Mucosa of rectum (tissue), 2 donors: ENCODE measurements around the gene DHH.

Experiments
- H3K27ac ChIP-seq, 2 donors: one replicate each; pipeline ENCODE4 v1.7.0; 2013; ENCODE audit warnings: inconsistent platforms in 2 of 2, low read depth in 2 of 2, low read length in 2 of 2
- H3K27me3 ChIP-seq, 2 donors: one replicate each; pipeline ENCODE4 v1.7.0; 2013; ENCODE audit warnings: low read length in 2 of 2; ENCODE audit not compliant: control insufficient read depth in 2 of 2, insufficient read depth in 2 of 2
- H3K36me3 ChIP-seq, 2 donors: one replicate each; pipeline ENCODE4 v1.7.0; 2013; ENCODE audit warnings: low read length in 2 of 2; ENCODE audit not compliant: control insufficient read depth in 2 of 2, insufficient read depth in 2 of 2
- H3K4me1 ChIP-seq, 2 donors: one replicate each; pipeline ENCODE4 v1.7.0; 2013; ENCODE audit warnings: low read length in 2 of 2, mild to moderate bottlenecking in 1 of 2; ENCODE audit not compliant: control insufficient read depth in 2 of 2, insufficient read depth in 2 of 2
- H3K4me3 ChIP-seq, 2 donors: one replicate each; pipeline ENCODE4 v1.7.0; 2013; ENCODE audit warnings: low read length in 2 of 2
- H3K9ac ChIP-seq, 2 donors: one replicate each; pipeline ENCODE4 v1.7.0; 2013; ENCODE audit warnings: low read length in 2 of 2, low read depth in 1 of 2, mild to moderate bottlenecking in 1 of 2
- H3K9me3 ChIP-seq, 2 donors: one replicate each; pipeline ENCODE4 v1.7.0; 2013; ENCODE audit warnings: low read length in 2 of 2; ENCODE audit not compliant: control insufficient read depth in 2 of 2
- donor health status: healthy.
- donor health status: Normal muscosa, but diverticular disease.

DHH gene

GRCh38 chr12:49092086-49092815, 2.4 kb downstream of the DHH start:
- Histone ChIP-seq H3K9me3 (no peaks in the 10 kb centered on the region), H3K27me3 (peaks cover 49 to 62% of the 10 kb centered on the region in 2 donors), H3K9ac (no peak overlapping the region), H3K4me3 (no peak overlapping the region), H3K36me3 (peaks cover 4 to 6% of the 10 kb centered on the region in 2 donors), H3K27ac (no peak overlapping the region), H3K4me1 (peaks cover 15 to 17% of the 10 kb centered on the region in 2 donors)

- peaks cover 15 to 17% of the 10 kb centered on the region in 2 donors for H3K4me1 ChIP-seq
- no peaks in the 10 kb centered on the region for H3K9me3 ChIP-seq
- no peak overlapping the region for H3K27ac ChIP-seq
- peaks cover 0 to 2% of the 10 kb centered on the region in 2 donors for H3K36me3 ChIP-seq
- H3K9ac ChIP-seq = no peak overlapping the region
- H3K4me3 ChIP-seq = no peak overlapping the region
- peaks cover 49 to 62% of the 10 kb centered on the region in 2 donors for H3K27me3 ChIP-seq
Measured at GRCh38 chr12:49091836-49092085, 2.8 kb downstream of the DHH start.

- Histone ChIP-seq H3K36me3 (no peaks in the 10 kb centered on the region), H3K4me1 (peaks cover 15 to 17% of the 10 kb centered on the region in 2 donors), H3K27me3 (peaks cover 49 to 62% of the 10 kb centered on the region in 2 donors)
Measured at GRCh38 chr12:49091056-49091835, 3.4 kb downstream of the DHH start.

DNA sequence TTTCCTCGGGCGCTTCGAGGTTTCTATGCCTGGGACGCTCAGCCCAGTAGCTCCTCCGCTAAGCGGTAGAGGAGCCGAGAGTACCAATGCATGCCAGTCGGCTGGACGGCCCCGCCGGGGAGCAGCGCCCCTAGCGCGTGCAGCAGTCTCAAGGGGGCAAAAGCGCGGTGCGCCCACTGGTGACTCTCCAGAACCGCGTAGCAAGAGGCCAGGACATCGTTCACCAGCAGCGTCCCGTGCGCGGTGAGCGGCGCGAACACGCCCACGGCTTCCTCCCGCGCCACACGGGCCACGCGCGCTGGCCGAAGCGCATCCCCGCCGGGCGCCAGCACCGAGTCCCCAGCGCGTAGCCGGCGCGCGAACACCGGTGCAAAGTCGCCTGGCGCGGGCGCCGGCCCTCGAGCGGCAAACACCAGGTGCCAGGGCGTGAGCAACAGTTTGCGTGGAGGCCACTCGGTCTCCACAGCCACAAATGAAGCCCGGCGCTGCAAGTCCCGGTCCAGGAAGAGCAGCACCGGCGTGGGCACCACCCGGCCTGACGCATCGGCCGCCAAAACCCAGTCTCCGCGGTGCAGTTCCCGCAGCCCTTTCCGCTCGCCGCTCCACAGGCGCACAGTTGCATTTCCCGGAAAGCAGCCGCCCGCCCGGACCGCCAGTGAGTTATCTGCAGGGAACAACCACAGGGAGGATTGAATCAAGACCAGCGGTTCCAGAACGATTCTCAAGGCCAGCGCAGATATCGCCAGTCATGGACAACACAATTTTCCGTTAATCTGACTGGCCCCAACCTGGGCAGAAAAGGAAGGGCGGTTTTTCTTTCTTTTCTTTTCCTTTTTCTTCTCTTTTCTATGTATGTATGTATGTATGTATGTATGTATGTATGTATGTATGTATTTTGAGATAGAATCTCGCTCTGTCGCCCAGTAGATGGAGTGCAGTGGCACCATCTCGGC, 4.5 kb downstream of the DHH start:
- H3K4me1 ChIP-seq = peaks cover 15 to 17% of the 10 kb centered on the region in 2 donors
- H3K9me3 ChIP-seq = no peaks in the 10 kb centered on the region
- H3K4me3 ChIP-seq = peak overlapping the region; percentile 13 to 31
- no peak overlapping the region for H3K27ac ChIP-seq
- no peak overlapping the region for H3K9ac ChIP-seq
- no peaks in the 10 kb centered on the region for H3K36me3 ChIP-seq
- peaks cover 48 to 62% of the 10 kb centered on the region in 2 donors for H3K27me3 ChIP-seq

More at GRCh38 chr12:49091056-49091835, 3.4 kb downstream of the DHH start:
- H3K4me3 ChIP-seq = no peak overlapping the region
- H3K9ac ChIP-seq = no peak overlapping the region
- no peaks in the 10 kb centered on the region for H3K9me3 ChIP-seq
- H3K27ac ChIP-seq = no peak overlapping the region

DNA sequence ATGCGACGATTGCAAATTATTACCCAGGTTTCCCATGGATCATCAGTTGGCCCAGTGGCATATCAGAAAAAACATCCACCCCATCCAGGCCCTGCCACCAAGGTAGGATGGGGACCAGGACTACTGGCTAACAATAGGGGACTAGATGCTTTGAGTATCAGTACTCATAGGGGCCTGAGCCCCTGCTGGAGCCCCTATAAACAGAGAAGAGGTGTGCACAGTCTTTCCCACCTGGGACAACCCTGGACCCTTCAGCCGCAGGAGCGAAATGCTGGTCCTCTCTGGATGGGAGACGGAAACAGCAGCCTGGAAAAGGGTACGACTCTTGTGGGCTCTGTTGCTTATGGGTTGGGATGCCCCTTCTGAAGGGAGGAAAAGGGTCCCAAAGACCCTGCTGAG, 5.7 kb downstream of the DHH start:
- no peak overlapping the region for H3K4me3 ChIP-seq
- H3K36me3 ChIP-seq = no peaks in the 10 kb centered on the region
- no peaks in the 10 kb centered on the region for H3K9me3 ChIP-seq
- no peak overlapping the region for H3K27ac ChIP-seq
- no peak overlapping the region for H3K9ac ChIP-seq
- peaks cover 39 to 56% of the 10 kb centered on the region in 2 donors for H3K27me3 ChIP-seq
- peaks cover 10 to 11% of the 10 kb centered on the region in 2 donors for H3K4me1 ChIP-seq

- Histone ChIP-seq H3K4me3 (no peak overlapping the region), H3K4me1 (peaks cover 8 to 10% of the 10 kb centered on the region in 2 donors), H3K9ac (no peak overlapping the region), H3K9me3 (no peaks in the 10 kb centered on the region), H3K27ac (no peak overlapping the region), H3K27me3 (peaks cover 33 to 50% of the 10 kb centered on the region in 2 donors), H3K36me3 (no peaks in the 10 kb centered on the region)
Measured at GRCh38 chr12:49088150-49088931, 6.3 kb downstream of the DHH start.

GRCh38 chr12:49086116-49086515, 8.5 kb downstream of the DHH start:
- H3K9me3 ChIP-seq = no peaks in the 10 kb centered on the region
- no peak overlapping the region for H3K27ac ChIP-seq
- no peak overlapping the region for H3K4me3 ChIP-seq
- peaks cover 7 to 8% of the 10 kb centered on the region in 2 donors for H3K4me1 ChIP-seq
- no peak overlapping the region for H3K9ac ChIP-seq
- peaks cover 21 to 28% of the 10 kb centered on the region in 2 donors for H3K27me3 ChIP-seq
- no peaks in the 10 kb centered on the region for H3K36me3 ChIP-seq

- Histone ChIP-seq H3K4me1 (no peaks in the 10 kb centered on the region), H3K27ac (no peak overlapping the region), H3K36me3 (no peaks in the 10 kb centered on the region), H3K9ac (no peak overlapping the region), H3K27me3 (peaks cover 11 to 12% of the 10 kb centered on the region in 2 donors), H3K9me3 (no peaks in the 10 kb centered on the region), H3K4me3 (no peak overlapping the region)
Measured at GRCh38 chr12:49084438-49084837, 10.2 kb downstream of the DHH start.

DNA sequence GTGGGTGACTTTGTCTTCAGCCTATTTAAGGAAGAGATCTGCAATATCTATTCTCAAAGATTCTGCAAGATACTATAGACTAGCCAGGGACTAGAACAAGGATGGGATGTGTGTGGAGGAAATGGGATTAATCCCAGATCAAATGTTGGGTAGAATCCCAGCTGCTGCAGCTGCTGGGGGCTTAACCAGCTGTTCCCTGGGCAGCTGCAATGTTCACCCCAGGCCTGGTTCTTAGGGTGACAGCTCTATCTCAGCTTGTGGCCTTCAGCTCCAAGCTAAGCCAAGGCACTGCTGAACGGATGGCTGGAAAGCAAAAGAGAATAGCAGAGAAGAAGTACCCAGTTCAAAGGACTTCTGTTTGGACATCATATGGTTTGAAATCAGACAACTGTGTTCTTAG, 14.8 kb downstream of the DHH start:
- no peaks in the 10 kb centered on the region for H3K27me3 ChIP-seq
- no peak overlapping the region for H3K9ac ChIP-seq
- no peak overlapping the region for H3K4me3 ChIP-seq
- no peak overlapping the region for H3K27ac ChIP-seq
- H3K9me3 ChIP-seq = no peaks in the 10 kb centered on the region
- H3K36me3 ChIP-seq = no peaks in the 10 kb centered on the region
- no peaks in the 10 kb centered on the region for H3K4me1 ChIP-seq
